Osteocyte (in vitro differentiated cells): Measurements from ENCODE around the gene TMEM129. TPM values are rescaled to one million over a fixed set of nuclear protein-coding genes. Genes with fewer than 3 reads are reported as not detected.

Experiments
- DNase-seq: peaks from one replicate; pipeline ENCODE4 v3.0.0; 2021; ENCODE audit warnings: mixed read lengths; ENCODE audit not compliant: unreplicated experiment; ENCODE audit errors: extremely low spot score
- H3K27ac Mint-ChIP-seq: one replicate; pipeline ENCODE4 v1.8.0; 2021; ENCODE audit warnings: mild to moderate bottlenecking, mixed read lengths; ENCODE audit not compliant: unreplicated experiment
- H3K27me3 Mint-ChIP-seq: one replicate; pipeline ENCODE4 v1.8.0; 2021; ENCODE audit warnings: mixed read lengths; ENCODE audit not compliant: unreplicated experiment
- H3K36me3 Mint-ChIP-seq: one replicate; pipeline ENCODE4 v1.8.0; 2021; ENCODE audit warnings: mixed read lengths; ENCODE audit not compliant: unreplicated experiment
- H3K4me1 Mint-ChIP-seq: one replicate; pipeline ENCODE4 v1.8.0; 2021; ENCODE audit warnings: mixed read lengths; ENCODE audit not compliant: unreplicated experiment
- H3K4me3 Mint-ChIP-seq: one replicate; pipeline ENCODE4 v1.8.0; 2021; ENCODE audit warnings: mild to moderate bottlenecking, moderate library complexity, mixed read lengths; ENCODE audit not compliant: unreplicated experiment
- H3K9me3 Mint-ChIP-seq: one replicate; pipeline ENCODE4 v1.8.0; 2021; ENCODE audit warnings: mixed read lengths; ENCODE audit not compliant: unreplicated experiment
- CTCF ChIP-seq: fragments of 200-600 bp; sonication (generic); IDR thresholded peaks from 2 replicates; pipeline ENCODE4 v1.5.0; 2021; ENCODE audit warnings: antibody characterized with exemption, mild to moderate bottlenecking, moderate library complexity
- total RNA-seq: library from RNA; stranded (reverse); gene quantifications from 2 replicates; pipeline ENCODE4 v1.2.1, GENCODE V29; 2021

The TMEM129 gene
- total RNA-seq, 1 donor from 2014 or later = 48.8 TPM

- Mint-ChIP-seq H3K9me3 (no peaks in the 10 kb centered on the region), H3K4me3 (no peak overlapping the region), H3K4me1 (peaks cover 7% of the 10 kb centered on the region), H3K36me3 (peaks cover 9% of the 10 kb centered on the region), H3K27me3 (no peaks in the 10 kb centered on the region), H3K27ac (no peak overlapping the region)
- no peak for TF ChIP-seq CTCF
- no peak for DNase-seq
Observed at GRCh38 chr4:1732911-1733310, 11.8 kb upstream of the TMEM129 start.

GRCh38 chr4:1731180-1731579 lies 10.1 kb upstream of the TMEM129 start:
- H3K9me3 Mint-ChIP-seq = no peaks in the 10 kb centered on the region
- no peak overlapping the region for H3K27ac Mint-ChIP-seq
- no peak for DNase-seq
- TF ChIP-seq CTCF = no peak
- H3K27me3 Mint-ChIP-seq = no peaks in the 10 kb centered on the region
- peaks cover 24% of the 10 kb centered on the region for H3K4me1 Mint-ChIP-seq
- H3K4me3 Mint-ChIP-seq = no peak overlapping the region
- peaks cover 6% of the 10 kb centered on the region for H3K36me3 Mint-ChIP-seq

- H3K27ac Mint-ChIP-seq = no peak overlapping the region
- TF ChIP-seq CTCF = no peak
- no peak for DNase-seq
- no peaks in the 10 kb centered on the region for H3K27me3 Mint-ChIP-seq
- peaks cover 25% of the 10 kb centered on the region for H3K4me1 Mint-ChIP-seq
- H3K4me3 Mint-ChIP-seq = no peak overlapping the region
- H3K9me3 Mint-ChIP-seq = no peaks in the 10 kb centered on the region
- peaks cover 4% of the 10 kb centered on the region for H3K36me3 Mint-ChIP-seq
Observed at GRCh38 chr4:1730532-1731135, 9.5 kb upstream of the TMEM129 start.

GRCh38 chr4:1728061-1728980 lies 7.2 kb upstream of the TMEM129 start:
- no peak for DNase-seq
- H3K27me3 Mint-ChIP-seq = no peaks in the 10 kb centered on the region
- peaks cover 27% of the 10 kb centered on the region for H3K4me1 Mint-ChIP-seq
- TF ChIP-seq CTCF = no peak
- no peak overlapping the region for H3K4me3 Mint-ChIP-seq
- H3K9me3 Mint-ChIP-seq = no peaks in the 10 kb centered on the region
- H3K36me3 Mint-ChIP-seq = peaks cover 3% of the 10 kb centered on the region
- H3K27ac Mint-ChIP-seq = peak overlapping the region; percentile 80
